K562 (cell line): ENCODE data around the gene LAP3. TPM values are rescaled to one million over a fixed set of nuclear protein-coding genes. Genes with fewer than 3 reads are reported as not detected.

Experiments
- ATAC-seq: fragments of 200-7000 bp; cut with Tn5 transposase; 3 replicates; pipeline ENCODE4 v1.9.1; 2020; ENCODE audit warnings: moderate library complexity
- BruUV-seq: library from RNA; stranded (reverse); fragments of 400-500 nt; replicated peaks from 2 replicates; lab custom pipeline; 2021; lab: Mats Ljungman, UMichigan
- CTCF ChIA-PET: fragments of 300-600 bp; formaldehyde crosslinking; extraction: SDS; loops from one replicate; lab custom pipeline; 2021; ENCODE audit warnings: low intra/inter-chr PET ratio; lab: Yijun Ruan, JAX
- POLR2A ChIA-PET: fragments of 300-600, 350-650 bp; sonication (Branson Sonifier 250); formaldehyde crosslinking; extraction: SDS; loops from one replicate; lab custom pipeline; 2021; ENCODE audit warnings: antibody characterized with exemption, inconsistent platforms; lab: Yijun Ruan, JAX
- DNase-seq, 4 experiments: peaks; one replicate each; pipeline versions ENCODE4 v3.0.0 to v3.0.0-alpha.2; 2011 to 2018; ENCODE audit warnings: low spot score in 3 of 4, mixed read lengths in 3 of 4; ENCODE audit errors: extremely low read depth in 1 of 4
- FAIRE-seq: peaks from 2 replicates; lab custom pipeline; 2011; peaks lifted over from hg19 to GRCh38; lab: Jason Lieb, UNC
- H2AFZ ChIP-seq: 2 replicates; pipeline ENCODE4 v1.6.0; 2011; ENCODE audit warnings: low read depth, low read length, control low read depth, inconsistent platforms
- H3K27ac ChIP-seq: fragments of 200-600 bp; 3 replicates; pipeline ENCODE4 v1.8.0; 2011; ENCODE audit warnings: low read depth, mild to moderate bottlenecking, control low read depth, inconsistent platforms, low read length, moderate library complexity, mixed read lengths; ENCODE audit errors: extremely low read depth
- H3K27me3 ChIP-seq, 2 experiments: fragments of 300-600 bp in 1 of 2; 2 replicates in 1 of 2; 3 replicates in 1 of 2; pipeline versions ENCODE4 v1.6.0 to v1.8.0; 2011; ENCODE audit warnings: inconsistent platforms in 2 of 2, low read length in 2 of 2, mild to moderate bottlenecking in 1 of 2, mixed read lengths in 1 of 2, moderate library complexity in 1 of 2; ENCODE audit not compliant: control insufficient read depth in 2 of 2, insufficient read depth in 2 of 2
- H3K36me3 ChIP-seq: fragments of 300-600 bp; 3 replicates; pipeline ENCODE4 v1.8.0; 2011; ENCODE audit warnings: mild to moderate bottlenecking, low read length, inconsistent platforms; ENCODE audit not compliant: control insufficient read depth, insufficient read depth
- H3K4me1 ChIP-seq, 2 experiments: fragments of 200-600 bp in 1 of 2; replicated peaks in 1 of 2; 2 replicates in 1 of 2; 3 replicates in 1 of 2; pipeline versions ENCODE4 v1.5.1 to v1.8.0; 2011; ENCODE audit warnings: inconsistent platforms in 2 of 2, low read length in 2 of 2, mild to moderate bottlenecking in 1 of 2, mixed read lengths in 1 of 2, moderate library complexity in 1 of 2; ENCODE audit not compliant: control insufficient read depth in 2 of 2, insufficient read depth in 2 of 2
- H3K4me2 ChIP-seq: 2 replicates; pipeline ENCODE4 v1.6.1; 2011; ENCODE audit warnings: low read length, control low read depth, inconsistent platforms, mixed read lengths; ENCODE audit not compliant: insufficient read depth
- H3K4me3 ChIP-seq: fragments of 200-600 bp; sonication (generic), shearing (Covaris generic); 2 replicates; pipeline ENCODE4 v1.5.1; 2016; ENCODE audit warnings: control low read depth, inconsistent platforms
- H3K79me2 ChIP-seq: fragments of 200-600 bp; 3 replicates; pipeline ENCODE4 v1.8.0; 2011; ENCODE audit warnings: low read length, inconsistent platforms; ENCODE audit not compliant: control insufficient read depth, insufficient read depth
- H3K9ac ChIP-seq, 2 experiments: 2 replicates each; pipeline versions ENCODE4 v1.6.0 to v1.6.1; 2011; ENCODE audit warnings: low read depth in 2 of 2, low read length in 2 of 2, control low read depth in 1 of 2, inconsistent platforms in 1 of 2, mild to moderate bottlenecking in 1 of 2, mixed read lengths in 1 of 2; ENCODE audit not compliant: insufficient read depth in 1 of 2
- H3K9me1 ChIP-seq: one replicate; pipeline ENCODE4 v1.6.0; 2011; ENCODE audit warnings: inconsistent platforms, mild to moderate bottlenecking, low read length, moderate library complexity; ENCODE audit not compliant: control insufficient read depth, insufficient read depth
- H3K9me3 ChIP-seq: replicated peaks from 2 replicates; pipeline ENCODE4 v1.5.1; 2011; ENCODE audit warnings: low read depth, low read length, inconsistent platforms; ENCODE audit not compliant: control insufficient read depth, insufficient read depth
- H4K20me1 ChIP-seq: replicated peaks from 2 replicates; pipeline ENCODE4 v1.6.1; 2011; ENCODE audit warnings: low read length, inconsistent platforms, mixed read lengths; ENCODE audit not compliant: control insufficient read depth, insufficient read depth
- NCOA1 ChIP-seq: fragments of 450-650 bp; IDR thresholded peaks from 2 replicates; pipeline ENCODE4 v1.6.1; 2016; ENCODE audit warnings: low read depth
- WGBS: fragments of 100-300 bp; shearing (Covaris generic); methylation state at CpG from one replicate; pipeline ENCODE4 v1.1.6; 2016; ENCODE audit warnings: low coverage, mixed read lengths; ENCODE audit not compliant: insufficient coverage; ENCODE audit errors: missing lambda C conversion rate; 5-methylcytosine and 5-hydroxymethylcytosine counted together
- in situ Hi-C: fragments of 300-500 bp; cut with MboI; formaldehyde crosslinking; loops from 4 replicates; pipeline ENCODE4 v1.15.0; 2018; ENCODE audit warnings: inconsistent platforms, mixed read lengths
- intact Hi-C: fragments of 100-400 bp; cut with micrococcal nuclease; formaldehyde crosslinking; loops from 2 replicates; pipeline ENCODE4 v1.14.2; 2022
- polyA plus RNA-seq, 8 experiments: library from polyadenylated mRNA; depleted of rRNA in 4 of 8; stranded (reverse) in 5 of 8; unstranded in 3 of 8; fragments of >200 nt; fragmentation: Nextera tagmentation in 2 of 8; fragmentation: Illumina TruSeq in 1 of 8; extraction: Ambion mirVana in 2 of 8; extraction: Trizol in 1 of 8; gene quantifications; 2 replicates each; pipeline versions ENCODE4 v1.2.1 to v1.2.3, GENCODE V29; 2011 to 2014; ENCODE audit warnings: inconsistent platforms in 1 of 8, missing spikeins in 1 of 8
- total RNA-seq, 7 experiments: library from RNA; depleted of rRNA in 6 of 7; stranded (reverse); fragments of >200 nt in 6 of 7; fragmentation: Illumina TruSeq in 2 of 7; extraction: Trizol in 2 of 7; gene quantifications; 2 replicates each; pipeline versions ENCODE4 v1.2.1 to v1.2.3, GENCODE V29; 2011 to 2021; ENCODE audit warnings: low replicate concordance in 1 of 7
- TF ChIP-seq, protein P1 (sequence below): fragments of 450-650 bp; IDR thresholded peaks from 2 replicates; pipeline ENCODE4 v1.6.1; 2018; ENCODE audit not compliant: partially characterized antibody

LAP3 gene
- total and polyA plus RNA-seq, 9 of the 15 experiments (the other 6 are each of a cell fraction or from before 2014, with no cell fraction given): 82.3 to 170 (median 107) TPM

DNA sequence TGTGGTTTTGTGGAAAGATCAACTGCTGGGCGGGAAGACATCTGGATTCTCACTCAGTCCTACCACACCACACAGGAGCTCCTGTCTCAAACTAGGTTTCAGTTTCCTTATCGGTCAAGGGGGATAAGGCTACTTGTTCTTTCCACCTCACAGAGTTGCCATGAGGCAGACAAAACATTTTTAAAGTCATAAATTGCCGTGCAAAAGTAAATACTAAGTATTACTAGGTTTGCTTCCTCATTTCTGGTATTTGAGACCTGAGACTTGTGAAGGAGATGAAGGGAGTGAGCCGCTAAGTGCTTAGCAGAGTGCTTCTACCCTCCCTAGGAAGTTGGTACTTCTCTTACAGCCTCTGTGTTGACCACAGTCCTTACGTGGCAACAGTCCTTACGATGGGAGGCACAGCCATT lies 1.5 kb downstream of the LAP3 start:
- peaks cover 6 to 10% of the 10 kb centered on the region in 2 experiments; a peak in 3 of 5 replicates for H3K4me1 ChIP-seq
- 9% methylated on average over 6 of the region's 6 CpGs for WGBS
- peak overlapping the region; percentile 84 to 95 for H3K9ac ChIP-seq
- ChIA-PET CTCF (no interaction called here), POLR2A (interaction anchor here (0.7 to 1.3 kb wide), 5 partner anchors 8 to 35 kb away, joined by 3 to 6 read pairs (median 3); no protein-coding TSS in a partner anchor)
- H3K4me3 ChIP-seq: peak overlapping the region; percentile 94
- no peaks in the 10 kb centered on the region for H3K9me3 ChIP-seq
- peak overlapping the region; percentile 96 for H2AFZ ChIP-seq
- peaks cover 24% of the 10 kb centered on the region for H3K79me2 ChIP-seq
- in situ Hi-C loops (no loop called here), intact Hi-C loops (no loop called here)
- ATAC-seq (peak; percentile 14), FAIRE-seq (no peak), DNase-seq (peak in 1 of 4 experiments; percentile 18)
- peaks cover 42% of the 10 kb centered on the region for H3K36me3 ChIP-seq
- H3K9me1 ChIP-seq: no peaks in the 10 kb centered on the region
- no TSS peak for BruUV-seq
- H3K27me3 ChIP-seq: no peaks in the 10 kb centered on the region
- no peak for TF ChIP-seq NCOA1
- TF ChIP-seq, protein P1, sequence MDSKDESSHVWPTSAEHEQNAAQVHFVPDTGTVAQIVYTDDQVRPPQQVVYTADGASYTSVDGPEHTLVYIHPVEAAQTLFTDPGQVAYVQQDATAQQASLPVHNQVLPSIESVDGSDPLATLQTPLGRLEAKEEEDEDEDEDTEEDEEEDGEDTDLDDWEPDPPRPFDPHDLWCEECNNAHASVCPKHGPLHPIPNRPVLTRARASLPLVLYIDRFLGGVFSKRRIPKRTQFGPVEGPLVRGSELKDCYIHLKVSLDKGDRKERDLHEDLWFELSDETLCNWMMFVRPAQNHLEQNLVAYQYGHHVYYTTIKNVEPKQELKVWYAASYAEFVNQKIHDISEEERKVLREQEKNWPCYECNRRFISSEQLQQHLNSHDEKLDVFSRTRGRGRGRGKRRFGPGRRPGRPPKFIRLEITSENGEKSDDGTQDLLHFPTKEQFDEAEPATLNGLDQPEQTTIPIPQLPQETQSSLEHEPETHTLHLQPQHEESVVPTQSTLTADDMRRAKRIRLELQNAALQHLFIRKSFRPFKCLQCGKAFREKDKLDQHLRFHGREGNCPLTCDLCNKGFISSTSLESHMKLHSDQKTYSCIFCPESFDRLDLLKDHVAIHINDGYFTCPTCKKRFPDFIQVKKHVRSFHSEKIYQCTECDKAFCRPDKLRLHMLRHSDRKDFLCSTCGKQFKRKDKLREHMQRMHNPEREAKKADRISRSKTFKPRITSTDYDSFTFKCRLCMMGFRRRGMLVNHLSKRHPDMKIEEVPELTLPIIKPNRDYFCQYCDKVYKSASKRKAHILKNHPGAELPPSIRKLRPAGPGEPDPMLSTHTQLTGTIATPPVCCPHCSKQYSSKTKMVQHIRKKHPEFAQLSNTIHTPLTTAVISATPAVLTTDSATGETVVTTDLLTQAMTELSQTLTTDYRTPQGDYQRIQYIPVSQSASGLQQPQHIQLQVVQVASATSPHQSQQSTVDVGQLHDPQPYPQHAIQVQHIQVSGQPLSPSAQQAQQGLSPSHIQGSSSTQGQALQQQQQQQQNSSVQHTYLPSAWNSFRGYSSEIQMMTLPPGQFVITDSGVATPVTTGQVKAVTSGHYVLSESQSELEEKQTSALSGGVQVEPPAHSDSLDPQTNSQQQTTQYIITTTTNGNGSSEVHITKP: peak; percentile 76
- H3K4me2 ChIP-seq: peak overlapping the region; percentile 86
- peak overlapping the region; percentile 85 for H3K27ac ChIP-seq
- no peaks in the 10 kb centered on the region for H4K20me1 ChIP-seq
